T-helper 9 cell (primary cell): ENCODE measurements around the gene ADGRG7.

Experiments used
- DNase-seq: peaks from one replicate; pipeline ENCODE4 v3.0.0-alpha.2; 2020

Gene ADGRG7

DNA sequence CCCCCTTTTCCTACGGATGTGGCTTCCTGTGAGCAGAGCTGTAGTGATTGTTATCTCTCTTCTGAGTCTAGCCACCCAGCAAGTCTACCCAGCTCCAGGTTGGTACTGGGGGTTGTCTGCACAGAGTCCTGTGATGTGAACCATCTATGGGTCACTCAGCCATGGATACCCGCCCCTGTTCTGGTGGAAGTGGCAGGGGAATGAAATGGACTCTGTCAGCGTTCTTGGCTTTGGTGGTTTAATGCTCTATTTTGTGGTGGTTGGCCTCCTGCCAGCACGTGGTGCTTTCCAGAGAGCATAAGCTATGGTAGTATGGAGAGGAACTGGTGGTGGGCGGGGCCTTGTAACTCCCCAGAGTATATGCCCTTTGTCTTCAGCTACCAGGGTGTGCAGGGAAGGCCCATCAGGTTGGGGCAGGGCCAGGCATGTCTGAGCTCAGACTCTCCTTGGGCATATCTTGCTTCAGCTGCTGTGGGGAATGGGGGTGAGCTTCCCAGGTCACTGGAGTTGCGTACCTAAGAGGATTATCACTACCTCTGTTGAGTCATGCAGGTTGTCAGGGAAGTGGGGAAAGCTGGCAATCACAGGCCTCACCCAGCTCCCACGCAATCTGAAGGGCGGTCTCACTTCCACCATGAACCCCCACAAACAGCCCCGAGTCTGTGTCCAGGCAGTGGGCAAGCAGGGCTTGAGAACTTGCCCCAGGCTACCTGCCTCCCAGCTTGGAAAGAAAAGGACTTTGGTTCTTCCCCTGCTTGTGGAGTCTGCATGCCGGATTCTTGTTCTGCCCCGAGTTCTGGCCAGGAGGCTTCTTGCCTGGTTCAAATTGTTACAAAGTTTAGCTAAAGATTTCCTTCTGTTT lies 9.0 kb upstream of the ADGRG7 start:
- no peak for DNase-seq

DNA sequence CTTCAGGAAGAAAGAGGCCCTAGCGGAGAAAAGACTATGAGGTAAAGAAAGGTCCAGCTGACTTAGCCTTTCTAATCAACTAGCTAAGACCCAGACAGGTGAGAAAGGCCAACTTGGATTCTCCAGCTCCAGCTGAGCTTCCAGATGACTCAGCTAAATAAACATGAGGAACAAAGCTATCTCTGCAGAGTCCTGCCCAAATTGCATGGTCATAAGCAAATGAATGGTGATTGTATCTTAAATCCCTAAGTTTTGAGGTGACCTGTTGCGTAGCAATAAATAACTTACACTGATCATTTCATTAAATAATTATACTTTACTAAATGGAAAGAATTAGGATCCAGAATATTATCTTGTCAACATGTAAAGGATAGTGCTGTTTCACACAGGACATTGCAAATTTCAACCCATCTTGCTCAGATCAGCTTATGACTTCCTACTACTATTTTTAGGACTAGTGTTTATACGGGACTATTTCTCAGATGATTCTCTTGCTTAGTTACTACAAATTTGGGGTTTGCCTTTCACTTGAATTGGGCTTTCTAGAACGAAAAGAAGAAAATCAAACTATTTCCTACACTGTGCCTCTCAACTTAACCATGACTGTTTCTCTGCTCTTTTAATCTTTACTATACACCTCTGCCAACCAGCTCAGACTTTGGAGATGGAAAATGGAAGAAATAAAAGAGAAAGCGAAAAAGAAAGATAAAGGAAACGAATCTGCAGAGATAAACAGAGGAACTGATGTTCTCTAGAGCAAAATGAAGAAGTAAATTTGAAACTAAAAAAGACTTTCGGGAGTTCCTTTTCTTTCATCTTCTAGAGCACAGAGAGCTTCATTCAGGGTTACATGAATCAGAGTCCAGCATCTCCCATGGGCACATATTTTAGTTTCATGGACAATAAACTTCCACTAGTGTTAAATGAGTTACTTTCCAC lies 6.6 kb upstream of the ADGRG7 start:
- DNase-seq, result no peak

DNA sequence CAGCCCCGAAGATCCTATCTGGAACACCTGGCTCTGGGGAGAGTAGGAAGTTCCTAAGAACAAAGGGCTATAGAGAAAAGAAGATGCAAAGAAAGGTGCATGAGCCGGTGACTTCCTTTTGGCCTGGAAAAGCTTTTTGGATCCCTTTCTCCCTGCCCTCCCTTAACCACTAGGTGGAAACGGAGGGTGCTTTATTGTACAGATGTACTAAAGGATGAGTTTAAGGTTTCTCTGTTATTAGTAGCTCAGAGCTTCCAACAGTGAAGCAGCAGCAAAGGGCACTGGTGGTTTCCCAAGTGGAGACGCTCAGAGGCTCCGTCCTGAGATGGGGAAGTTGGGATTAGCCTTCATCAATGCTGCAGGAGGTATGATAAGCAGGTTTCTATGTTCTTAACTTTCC lies 5.9 kb upstream of the ADGRG7 start:
- no peak for DNase-seq

DNA sequence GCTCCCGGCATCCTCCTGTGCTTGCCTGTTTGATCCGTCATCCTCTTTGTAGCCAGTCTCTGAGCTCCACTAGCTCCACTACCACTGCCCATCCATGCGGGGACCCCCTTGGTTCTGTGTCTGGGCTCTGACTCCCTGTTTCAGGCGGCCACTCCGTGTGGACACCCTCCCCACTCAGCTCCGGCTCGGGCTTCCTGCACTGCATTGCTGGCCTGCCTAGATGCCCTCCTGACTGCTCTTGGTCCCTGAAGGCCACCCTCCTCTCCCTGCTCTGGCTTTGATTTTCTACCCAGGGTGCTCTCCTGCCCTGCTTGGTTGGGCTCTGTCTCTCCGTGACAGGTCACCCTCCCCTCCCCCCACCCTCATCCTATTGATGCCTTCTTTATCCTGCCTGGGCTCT lies 4.0 kb upstream of the ADGRG7 start:
- DNase-seq, result no peak

DNA sequence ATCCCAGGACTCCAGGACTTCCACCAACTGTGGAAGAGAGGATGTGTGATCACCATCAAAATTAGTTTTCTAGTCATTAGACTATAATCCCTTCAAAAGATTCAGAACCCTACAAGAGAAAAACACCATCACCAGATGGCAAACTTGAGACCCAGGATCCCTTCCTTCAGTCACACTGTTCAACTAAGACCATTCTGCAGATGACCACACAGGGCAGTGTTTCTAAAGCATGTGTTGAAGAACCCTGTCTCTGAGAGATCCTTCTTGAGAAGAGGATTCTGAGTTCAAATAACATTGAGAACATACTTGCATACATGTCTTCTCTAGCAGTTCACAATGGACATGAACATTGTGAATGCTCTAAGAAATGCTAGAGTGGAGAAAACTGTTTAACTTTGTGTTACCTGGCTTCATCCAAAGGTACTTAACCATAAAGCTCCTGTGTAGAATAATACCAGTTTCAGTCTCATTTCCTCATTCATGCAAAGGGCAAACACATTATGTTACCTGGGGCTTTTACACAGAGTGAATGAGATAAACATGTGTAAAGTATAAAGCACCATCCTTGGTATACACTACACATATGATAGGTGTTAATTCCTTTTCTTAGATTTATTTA lies 2.4 kb upstream of the ADGRG7 start:
- no peak for DNase-seq

DNA sequence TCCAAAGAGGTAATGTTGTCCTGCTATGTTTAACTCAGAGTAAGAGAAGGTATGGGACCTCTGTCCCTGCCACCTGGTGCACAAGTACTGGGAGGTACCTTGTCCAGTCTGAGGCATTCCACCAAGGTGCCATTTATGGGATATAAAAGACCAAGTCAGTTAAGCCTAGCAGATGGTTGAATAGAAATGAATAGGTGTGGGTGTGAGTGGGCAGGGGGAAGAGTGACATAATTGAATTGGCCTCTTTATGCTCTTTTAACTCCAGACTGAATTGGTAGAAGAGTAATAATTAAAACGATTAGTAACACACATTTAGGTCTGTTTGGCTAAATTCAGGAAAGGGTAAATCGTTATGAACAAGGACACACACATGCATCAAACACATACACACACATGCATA lies 562 bp downstream of the ADGRG7 start:
- DNase-seq, result no peak

DNA sequence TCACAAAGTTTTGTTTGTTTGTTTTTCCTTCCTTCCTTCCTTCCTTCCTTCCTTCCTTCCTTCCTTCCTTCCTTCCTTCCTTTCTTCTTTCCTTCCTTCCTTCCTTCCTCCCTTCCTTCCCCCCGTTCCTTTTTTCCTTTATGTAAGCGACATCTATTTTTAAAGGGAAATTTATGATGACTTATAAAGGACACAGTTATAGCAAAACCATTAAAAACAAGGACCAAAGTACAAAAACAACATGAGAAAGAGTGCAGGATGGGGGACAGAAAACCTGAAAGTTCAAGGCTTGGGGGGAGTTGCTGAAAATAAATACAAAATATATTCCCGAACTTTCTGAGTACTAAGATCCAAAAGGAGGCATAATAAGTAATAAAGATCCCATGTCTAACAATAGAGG lies 1.8 kb downstream of the ADGRG7 start:
- DNase-seq, result no peak

DNA sequence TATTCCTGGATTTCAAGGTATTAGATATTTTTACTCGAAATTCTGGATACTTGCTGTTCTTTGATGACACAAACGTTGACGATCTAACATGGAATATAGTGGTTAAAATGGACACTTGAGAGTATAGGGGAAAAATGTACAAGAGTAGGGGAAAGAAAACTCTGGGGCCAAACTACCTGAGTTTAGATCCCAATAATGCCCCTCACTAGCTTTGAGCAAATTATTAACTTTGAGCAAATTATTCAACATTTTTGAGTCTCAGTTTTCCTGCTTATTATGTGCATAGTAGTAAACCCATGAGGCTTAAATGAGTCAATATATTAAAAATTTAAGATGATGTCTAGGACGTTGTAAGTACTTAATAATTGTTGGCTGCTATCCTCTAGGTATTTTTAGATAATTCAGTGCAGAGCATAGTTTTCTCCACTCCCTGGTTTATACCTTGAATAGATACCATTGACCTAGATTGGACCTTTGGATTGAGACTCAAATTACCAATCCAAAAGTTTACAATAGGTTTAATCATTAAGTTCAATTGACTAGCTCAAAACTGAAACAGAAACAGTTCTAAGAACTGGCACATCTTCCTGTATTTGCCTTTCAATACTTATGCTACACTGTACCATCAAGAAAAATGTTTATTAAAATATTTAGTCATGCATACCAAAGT lies 4.5 kb downstream of the ADGRG7 start:
- no peak for DNase-seq

DNA sequence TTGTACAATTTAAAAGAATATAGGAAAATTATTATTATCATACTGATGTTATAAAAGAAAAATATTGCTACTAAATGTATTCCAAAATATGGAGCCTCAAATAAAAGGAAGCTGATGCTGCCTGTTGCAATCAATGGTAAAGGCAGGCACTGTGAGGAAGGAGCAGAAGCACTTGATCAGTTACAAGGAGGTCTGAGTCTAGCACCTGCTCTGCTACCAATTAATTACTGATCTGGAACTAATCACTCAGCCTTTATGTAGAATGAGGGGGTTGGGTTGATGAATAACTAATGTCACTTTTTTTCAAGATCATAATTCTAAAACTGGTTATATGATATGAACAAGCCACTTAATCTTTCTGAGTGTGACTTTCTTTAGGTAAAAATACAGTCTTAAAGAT lies 5.5 kb downstream of the ADGRG7 start:
- no peak for DNase-seq

DNA sequence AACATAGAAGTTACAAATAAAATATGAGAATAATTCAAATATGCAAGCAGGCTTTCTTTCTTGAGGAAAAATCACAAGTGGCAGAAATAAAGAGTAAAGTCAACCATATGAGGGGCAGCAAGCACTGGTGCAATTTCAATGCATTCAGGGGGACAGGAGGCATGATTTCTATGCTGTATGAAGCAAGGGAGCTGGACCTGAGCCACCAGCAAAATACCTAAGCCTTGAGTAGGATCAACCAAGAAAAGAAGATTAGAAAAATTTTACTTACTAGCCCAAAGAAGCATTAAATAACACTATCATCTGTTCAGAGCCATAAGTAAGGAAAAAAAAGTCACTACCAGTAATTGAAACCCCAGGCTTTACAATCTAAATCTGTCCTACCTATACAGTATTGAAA lies 6.3 kb downstream of the ADGRG7 start:
- DNase-seq, result no peak

DNA sequence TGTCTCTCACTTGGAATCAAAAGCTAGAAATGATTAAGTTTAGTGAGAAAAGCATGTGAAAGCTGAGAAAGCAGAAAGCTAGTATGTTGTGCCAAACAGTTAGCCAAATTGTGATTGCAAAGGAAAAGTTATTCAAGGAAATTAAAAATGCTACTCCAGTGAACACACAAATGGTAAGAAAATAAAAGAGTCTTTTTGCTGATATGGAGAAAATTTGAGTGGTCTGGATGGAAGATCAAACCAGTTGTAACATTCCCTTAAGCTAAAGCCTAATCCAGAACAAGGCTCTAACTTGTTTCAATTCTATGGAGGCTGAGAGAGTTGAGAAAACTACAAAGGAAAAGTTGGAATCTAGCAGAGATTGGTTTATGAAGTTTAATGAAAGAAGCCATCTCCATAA lies 11.8 kb downstream of the ADGRG7 start:
- DNase-seq, result no peak

DNA sequence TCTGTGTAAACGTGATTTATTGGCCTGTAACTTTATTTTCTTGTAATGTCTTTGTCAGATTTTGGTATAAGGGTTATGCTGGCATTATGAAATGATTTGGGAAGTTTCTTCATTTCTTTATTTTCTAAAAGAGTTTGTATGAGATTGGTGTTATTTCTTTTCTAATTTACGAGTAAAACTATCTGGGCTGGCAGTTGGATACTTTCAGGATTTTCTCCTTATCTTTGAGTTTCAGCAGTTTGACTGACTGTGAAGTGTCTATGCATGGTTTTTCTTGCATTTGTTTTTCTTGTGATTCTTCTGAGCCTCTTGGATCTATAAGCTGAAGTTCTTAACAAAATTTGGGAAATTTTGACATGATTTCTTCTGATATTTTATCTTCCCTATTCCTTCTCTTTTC lies 18.1 kb downstream of the ADGRG7 start:
- DNase-seq, result no peak

DNA sequence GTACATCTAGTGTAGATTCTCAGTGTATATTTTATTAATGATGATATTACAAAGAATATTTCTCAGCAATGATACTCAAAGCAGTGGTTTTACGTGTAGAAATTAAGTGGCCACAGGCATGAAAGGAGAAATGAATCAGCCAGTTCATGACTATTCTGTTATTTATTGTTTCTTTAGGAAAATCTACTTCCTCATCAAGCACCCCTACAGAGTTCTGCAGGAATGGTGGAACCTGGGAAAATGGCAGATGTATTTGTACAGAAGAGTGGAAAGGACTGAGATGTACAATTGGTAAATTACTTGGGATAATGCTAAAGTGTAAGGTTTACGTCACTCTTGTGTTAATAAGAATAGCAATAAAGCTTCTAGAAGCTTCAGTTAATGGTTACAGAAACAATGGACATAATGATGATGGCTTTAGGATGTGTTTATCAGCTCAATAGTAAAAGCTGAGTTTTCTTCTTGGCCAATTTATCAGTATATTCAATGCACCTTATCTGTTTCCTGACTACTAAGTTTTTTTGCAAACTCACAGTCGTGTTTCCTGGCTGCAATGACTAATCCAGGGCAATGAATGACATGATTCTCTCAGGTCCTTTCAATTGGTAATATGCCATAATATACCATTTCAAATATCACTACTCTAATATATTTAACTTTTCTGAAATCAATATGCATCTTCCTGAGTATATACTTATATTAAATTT lies 20.2 kb downstream of the ADGRG7 start:
- no peak for DNase-seq

DNA sequence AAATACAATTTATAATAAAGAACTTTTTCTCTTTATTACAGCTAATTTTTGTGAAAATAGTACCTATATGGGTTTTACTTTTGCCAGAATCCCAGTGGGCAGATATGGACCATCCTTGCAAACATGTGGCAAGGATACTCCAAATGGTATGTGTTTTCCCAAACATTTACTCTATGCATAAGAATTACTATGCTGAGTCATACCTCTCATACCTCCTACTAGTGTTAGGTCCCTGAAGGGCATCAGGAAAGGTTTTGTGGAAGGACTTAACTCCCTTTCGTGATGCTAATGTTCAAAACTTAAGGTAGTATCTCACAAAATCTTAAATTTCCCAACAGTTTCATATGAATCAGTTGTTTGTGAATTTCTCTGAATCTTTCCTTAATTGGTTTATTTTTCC lies 21.3 kb downstream of the ADGRG7 start:
- no peak for DNase-seq

DNA sequence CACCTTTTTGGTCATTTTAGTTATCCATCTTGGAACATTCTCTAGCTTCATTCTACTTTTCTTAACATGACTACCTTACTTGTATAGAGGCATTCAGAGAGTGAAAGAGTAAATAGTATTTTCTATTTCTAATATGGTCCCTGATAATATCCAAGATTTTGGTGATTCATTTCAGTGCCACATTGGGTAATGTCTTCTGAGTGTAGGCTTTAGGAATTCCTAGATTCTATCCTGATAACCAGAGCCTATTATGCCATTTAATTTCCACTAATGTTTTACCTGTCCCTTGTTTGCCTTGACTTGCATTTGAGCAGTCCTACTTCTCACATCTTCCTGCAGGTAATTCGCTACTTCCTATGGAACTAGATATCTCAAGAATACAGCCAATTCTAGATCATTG lies 21.8 kb downstream of the ADGRG7 start:
- DNase-seq, result no peak

DNA sequence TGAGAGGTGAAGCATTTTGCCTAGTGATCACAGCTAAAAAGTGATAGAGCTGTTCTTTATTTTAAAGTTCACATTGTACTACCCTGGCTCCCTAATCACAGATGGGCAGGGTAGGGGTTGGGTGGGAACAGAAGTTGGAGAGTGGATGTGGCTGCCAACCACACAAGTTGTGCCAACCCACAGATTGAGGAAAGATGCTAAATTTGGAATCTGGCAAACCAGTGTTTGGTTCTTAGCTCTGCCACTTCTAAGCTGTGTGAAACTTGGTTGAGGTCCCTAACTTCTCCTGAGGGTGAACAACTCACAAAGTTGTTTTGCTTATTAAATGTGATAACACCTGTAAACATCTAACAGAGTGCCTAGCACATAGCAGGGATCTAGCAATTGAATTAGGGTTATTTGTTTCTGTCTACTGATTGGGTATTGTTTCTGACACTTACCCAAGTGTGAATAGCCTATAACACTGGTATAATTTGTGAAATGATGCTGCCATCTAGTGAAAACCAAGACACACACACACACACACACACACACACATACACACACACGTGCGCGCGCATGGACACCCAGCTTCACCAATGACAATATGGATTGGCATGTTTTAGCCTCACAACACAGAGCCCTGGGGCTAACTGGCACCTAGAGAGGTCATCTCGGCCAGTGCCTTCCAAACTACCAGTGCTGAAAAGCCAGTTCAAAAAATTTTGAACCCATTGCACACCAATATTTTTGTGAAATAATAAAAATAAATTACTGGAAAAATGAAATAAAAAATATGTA lies 25.3 kb downstream of the ADGRG7 start:
- DNase-seq, result no peak

DNA sequence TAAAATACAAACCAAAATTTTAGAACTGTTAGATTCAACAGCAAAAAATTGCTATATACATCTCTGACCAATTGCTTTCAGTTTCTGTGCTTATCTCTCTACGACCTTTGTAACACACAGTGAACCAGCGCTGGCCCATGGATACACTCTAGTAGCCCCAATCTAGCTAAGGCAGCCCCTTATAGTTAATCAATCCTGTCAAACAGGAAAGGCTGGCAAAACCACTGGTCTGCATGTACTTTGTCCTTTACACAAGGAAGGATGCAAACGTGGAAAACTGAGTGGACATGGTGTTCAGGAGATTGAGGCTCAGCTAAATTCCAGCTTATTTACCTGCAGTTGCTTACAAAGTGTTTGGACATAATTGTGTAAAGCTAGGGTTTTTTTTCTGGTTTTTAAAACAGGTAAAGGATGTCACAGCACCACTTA lies 25.9 kb downstream of the ADGRG7 start:
- DNase-seq, result no peak

DNA sequence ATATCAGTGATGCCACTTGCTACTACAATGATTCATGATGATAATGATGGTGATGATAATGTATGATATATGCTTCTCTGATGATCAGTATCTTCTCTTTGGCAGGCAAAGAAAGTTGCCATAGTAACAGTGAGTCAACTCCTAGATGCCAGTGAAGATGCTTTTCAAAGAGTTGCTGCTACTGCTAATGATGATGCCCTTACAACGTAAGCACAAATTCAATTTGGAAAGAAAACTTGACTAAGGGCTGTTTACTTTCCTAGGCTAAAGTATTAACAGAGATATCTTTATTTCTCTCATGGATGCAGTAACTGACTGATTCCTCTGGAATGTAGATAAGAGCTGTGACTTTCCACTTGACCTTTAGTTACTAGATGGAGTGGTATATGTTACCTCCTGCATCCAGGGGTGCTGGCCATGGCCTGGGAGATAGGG lies 27.8 kb downstream of the ADGRG7 start:
- DNase-seq, result no peak

DNA sequence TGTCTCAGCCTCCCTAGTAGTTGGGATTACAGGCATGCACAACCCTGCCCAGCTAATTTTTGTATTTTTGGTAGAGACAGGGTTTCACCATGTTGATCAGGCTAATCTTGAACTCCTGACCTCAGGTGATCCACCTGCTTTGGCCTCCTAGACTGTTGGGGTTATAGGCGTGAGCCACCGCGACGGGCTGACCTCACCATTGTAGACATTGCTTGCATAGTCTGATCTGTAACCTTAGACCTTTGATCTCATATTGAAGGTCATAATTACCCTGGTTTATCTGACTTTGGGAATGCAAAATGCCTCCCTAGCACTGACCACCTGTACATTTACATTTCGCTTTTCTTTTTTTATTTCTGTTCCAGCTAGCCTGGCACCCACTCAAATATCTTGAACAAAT lies 31.2 kb downstream of the ADGRG7 start:
- DNase-seq, result no peak

DNA sequence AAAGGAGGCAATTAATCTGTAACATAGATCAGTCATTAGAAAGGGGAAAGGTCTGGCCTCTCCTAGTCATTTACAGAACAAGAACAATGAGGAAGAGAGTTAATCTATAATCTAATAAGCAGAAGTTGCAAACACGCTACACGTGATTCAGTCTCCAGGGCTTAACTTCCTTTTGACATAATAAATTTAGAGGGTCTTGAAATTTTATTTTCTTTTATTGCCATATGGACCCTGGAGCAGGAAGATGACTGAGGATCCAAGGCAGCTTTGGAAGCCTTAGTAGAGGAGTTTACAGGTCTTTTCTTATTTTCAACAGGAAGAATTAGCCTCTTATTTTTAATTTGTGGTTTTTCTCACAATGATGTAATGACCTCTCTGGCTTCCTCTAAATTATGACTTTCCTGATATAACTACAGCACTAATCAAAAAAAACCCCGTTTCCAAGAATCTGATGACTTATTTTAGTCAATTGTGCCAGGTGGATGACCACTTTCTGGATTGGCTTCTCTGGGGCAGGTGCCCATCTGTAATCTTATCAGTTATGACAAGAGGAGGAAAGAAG lies 32.2 kb downstream of the ADGRG7 start:
- no peak for DNase-seq

DNA sequence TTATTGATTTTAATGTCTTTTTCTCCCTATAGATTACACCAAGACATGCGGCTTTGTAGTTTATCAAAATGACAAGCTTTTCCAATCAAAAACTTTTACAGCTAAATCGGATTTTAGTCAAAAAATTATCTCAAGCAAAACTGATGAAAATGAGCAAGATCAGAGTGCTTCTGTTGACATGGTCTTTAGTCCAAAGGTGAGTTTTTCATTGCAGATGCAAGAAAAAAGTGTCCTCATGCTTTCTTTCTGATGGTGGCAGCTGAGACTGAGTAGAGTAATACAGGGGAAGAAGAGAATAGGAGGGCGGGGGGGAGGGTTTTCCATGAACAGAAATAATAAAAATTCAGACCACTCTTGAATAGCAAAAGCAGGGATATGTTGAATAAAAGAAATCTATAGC lies 36.5 kb downstream of the ADGRG7 start:
- no peak for DNase-seq
